NCI-H748 treated with DMSO at 0.1 percent for 48 hours (cell line): ENCODE measurements around the gene F5.
A peak's percentile ranks its signal among the peaks of the same experiment; 100 is the strongest.
"Not testable (repeated sequence)": the region's sequence is repeated elsewhere in the genome, so short reads cannot be mapped to it uniquely, and the experiment has no call there.

Experiments
- DNase-seq: peaks from one replicate; lab custom pipeline; 2025; lab: John Stamatoyannopoulos, UW

The F5 gene

DNA sequence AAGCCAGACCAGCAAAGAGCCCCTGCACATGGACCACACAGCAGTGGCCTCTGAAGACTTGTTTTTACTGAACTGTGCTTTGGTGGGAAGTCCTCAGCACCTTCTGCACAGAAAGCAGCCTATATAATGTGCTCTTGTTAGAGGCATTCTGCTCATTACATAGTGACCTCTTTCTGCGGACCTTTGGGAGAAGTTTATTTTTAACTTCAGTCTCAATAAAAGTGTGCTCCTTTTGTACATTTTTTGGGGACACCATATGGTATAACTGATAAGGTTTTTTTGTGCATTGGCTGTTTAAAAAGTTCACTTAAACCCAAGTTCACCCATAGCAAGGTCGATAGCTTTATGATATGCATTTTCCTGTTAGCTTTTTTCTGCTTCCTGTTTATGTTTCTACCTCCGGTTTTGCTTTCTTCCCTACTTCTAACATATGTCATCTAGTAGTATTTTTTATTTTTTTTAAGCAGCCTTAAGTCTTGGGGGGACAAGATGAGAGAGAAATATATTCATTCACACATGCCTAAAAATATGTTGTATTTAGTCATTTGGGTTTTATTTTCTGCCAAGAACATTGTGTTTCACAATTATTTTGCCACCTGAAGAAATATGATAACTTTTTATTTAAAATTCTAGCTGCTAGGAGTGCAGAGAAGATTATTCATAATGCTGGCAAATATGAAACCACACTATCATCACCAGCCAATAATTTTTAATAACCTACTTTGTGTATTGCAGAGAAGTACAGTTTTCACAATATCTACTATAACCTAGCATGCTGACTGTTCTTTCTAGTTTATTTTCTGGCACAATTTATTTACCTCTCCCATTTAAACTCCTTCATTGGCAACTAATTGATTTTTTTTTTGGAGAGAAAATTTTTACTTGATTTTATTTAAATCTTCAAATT lies 77.6 kb downstream of the F5 start:
- DNase-seq: no peak

- no peak for DNase-seq
Observed at GRCh38 chr1:169507413-169507812, 78.9 kb downstream of the F5 start.

DNA sequence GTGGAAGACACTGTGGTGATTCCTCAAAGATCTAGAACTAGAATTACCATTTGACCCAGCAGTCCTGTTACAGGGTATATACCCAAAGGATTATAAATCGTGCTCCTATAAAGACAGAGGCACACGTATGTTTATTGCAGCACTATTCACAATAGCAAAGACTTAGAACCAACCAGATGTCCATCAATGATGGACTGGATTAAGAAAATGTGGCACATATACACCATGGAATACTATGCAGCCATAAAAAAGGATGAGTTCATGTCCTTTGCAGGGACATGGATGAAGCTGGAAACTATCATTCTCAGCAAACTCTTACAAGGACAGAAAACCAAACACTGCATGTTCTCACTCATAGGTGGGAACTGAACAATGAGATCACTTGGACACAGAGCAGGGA lies 82.7 kb downstream of the F5 start:
- not testable (repeated sequence) for DNase-seq

DNA sequence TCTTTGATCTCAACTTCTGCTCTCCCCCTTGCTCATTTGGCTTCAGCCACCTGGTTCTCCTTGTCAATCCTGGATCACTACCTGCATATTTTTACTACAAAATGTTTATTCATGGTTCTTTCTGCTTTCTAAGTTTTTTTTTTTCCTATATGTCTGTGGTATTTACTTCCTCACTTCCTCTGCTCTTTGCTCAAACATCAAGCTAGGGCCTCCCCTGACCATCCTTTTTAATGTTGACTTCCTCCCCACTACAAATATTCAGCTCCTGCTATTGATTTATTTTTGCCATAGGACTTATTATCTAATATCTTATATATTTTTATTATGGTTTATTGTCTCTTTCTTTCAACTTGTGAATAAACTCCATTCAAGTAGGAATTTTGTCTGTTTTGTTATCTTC lies 86.5 kb downstream of the F5 start:
- DNase-seq: no peak

- no peak for DNase-seq
Observed at GRCh38 chr1:169497317-169497716, 89.0 kb downstream of the F5 start.

- DNase-seq: no peak
Observed at GRCh38 chr1:169495916-169496315, 90.4 kb downstream of the F5 start.

DNA sequence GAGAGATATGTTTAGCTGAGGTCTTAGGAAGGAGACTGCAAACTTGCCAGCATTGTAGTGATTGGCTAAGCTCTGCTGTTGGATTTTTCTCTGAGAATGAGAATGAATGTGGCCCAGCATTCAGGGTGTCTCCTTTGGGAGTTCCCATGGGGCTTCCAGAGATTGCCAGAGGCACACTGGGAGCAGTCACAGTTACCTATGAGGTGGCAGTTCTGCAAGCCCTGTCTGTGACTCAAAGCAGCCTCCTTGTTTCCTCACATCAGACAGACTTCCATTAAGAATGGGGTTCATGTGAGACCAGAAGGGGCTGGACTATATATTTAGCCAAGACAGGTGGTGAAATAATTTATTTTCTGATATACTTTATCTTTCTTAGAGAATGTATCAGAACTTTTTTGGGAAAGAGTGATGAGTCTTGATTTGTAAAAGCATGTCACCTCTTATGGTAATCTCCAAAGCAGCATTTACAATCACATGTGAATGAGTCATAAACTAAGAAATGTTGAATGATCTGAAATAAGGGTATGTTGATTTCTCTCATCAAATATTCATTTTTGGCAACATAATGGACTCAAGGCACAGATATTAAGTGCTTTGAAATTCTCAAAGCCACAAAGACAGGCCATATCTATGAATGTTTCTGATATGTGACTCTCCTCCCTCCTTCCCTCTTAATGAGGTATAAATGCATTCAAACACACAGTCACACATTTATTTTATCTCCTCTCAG lies 91.1 kb downstream of the F5 start:
- no peak for DNase-seq

- DNase-seq: no peak
Observed at GRCh38 chr1:169494343-169494742, 91.9 kb downstream of the F5 start.

- no peak for DNase-seq
Observed at GRCh38 chr1:169493251-169493650, 93.0 kb downstream of the F5 start.

GRCh38 chr1:169491845-169492281 lies 94.4 kb downstream of the F5 start:
- DNase-seq: no peak

- DNase-seq: no peak
Observed at GRCh38 chr1:169488157-169488556, 98.1 kb downstream of the F5 start.

GRCh38 chr1:169487561-169487960 lies 98.7 kb downstream of the F5 start:
- DNase-seq: no peak

- DNase-seq: no peak
Observed at GRCh38 chr1:169487133-169487532, 99.1 kb downstream of the F5 start.

DNA sequence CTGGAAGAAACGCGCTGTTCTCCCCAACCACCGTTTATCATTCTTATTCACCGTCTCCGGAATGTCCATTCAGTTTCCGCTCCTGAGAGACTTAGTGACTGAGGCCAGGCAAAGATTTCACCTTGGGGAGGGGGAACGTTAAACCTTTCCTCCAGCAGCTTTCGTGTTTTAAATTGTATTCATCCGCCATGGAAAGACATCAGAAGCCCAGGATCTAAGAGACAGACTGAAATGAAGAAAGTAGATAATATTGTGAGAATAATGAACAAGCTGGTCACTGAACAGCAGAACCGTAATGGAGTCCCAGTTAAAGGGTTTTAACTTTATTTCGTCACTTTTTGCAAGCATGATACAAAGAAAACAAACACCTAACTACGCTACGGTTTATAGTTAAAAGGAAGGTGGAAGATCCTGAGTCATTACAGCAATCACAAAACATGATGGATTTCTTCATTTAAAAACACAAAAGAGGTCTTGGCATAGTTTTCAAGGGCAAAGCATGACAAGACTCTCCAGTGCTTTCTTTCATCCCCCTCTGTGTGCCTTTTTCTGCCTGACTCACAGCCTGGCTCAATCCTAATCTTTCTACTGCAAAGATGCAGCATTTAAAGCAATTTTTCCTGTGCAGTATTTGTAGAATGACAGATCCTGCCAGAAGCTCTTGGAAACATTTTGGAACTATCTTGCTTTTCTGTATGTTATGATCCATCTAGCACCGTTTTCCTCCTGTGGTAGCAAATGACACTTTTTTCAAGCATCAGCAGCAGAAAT lies 99.8 kb downstream of the F5 start:
- DNase-seq: no peak

DNA sequence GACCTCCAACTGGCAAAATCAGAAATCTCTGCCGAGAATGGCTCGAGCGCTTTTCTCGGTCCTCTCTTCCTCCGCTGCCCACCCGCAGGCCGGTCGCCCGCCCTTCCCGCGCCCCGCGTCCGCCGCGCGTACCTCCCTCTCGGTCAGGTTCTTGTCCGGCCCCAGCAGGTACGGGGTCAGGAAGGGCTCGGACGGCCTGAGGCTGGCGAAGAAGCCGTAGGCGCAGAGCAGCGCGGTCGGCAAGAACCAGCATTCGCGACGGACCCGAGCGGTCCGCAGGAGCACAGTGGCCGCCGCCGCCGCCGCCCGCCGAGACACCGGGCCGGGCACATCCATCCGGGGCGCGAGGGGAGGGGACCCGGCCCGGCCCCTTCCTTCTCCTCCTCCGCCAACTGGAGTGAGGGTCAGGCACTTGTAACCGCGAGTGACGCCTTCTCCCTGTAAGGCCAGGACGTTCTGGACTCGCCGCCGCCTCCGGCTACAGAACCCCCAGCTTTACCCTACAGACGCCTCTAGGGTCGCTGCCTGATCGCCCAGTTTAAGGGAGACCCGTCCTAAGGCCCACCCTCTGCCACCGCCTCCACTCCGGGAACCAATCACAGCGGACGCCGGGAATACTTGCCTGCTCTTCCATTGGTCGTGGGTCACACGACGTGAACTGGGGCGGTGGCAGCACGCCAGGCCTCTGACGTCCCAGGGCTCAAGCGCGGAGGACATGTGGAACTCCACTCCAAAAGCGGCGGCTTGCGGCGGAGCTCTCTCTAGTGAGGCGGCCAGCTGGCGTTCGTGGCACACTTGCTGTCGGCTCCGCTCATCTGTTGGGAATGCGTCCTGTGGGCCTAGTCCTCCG lies 100.6 kb downstream of the F5 start, which contains the start of gene SLC19A2:
TSS of gene SLC19A2 (minus strand) at position 514 of the 850 bp plus-strand sequence. CDS start at position 336, 178 bp downstream.
- DNase-seq: peak; percentile 91

DNA sequence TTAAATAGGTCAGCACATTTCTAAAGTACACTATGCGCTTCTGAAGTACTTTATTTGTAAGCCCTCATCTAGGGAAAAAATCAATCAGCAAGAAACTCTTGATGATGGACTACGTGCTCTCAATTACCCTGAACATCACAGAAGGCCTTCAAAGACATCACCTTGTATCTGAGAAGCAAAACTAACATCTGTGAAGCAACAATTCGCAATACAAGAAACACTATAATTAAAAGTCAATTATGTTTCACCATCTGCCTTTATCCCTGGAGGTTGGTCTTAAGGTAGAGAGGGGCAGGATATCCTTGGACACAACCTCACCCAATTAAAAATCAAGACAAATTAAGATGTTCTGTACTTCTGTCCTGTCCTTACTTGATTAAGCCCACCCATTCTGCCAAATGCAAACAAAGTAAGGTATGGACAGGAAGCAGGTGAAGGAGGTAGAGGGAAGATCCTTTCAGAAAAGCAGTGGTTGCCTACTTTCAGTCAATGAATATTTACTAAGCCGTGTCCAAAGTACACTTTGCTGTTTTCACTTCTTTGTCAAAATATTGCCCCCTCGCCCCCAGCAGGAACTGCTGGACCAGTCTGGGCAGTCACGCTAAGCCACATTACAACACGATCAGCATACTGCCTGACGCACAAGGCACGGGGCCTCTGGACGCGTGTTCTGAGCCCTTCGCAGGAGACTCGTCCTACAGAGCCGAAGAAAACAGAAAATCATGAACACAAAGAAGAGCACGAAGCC lies 101.4 kb downstream of the F5 start:
- DNase-seq: peak; percentile 49

DNA sequence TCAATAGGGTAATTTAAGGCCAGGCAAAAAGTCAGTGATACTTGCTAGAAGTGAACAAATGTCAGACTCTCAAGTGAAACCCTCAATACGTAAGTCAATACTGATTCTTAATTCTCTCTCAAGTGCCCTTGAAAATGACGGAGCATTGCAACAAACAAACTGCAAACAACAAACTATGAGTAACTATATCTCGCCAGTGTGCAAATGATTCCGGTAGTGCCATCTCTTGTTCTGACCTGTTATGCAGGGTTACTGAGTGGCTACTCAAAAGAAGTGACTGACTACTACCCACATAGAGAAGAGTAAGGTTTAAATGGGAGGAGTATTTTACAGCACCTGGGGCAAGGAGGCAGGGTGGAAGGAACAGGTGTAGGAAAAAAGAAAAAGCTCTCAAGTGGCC lies 102.2 kb downstream of the F5 start:
- DNase-seq: no peak

DNA sequence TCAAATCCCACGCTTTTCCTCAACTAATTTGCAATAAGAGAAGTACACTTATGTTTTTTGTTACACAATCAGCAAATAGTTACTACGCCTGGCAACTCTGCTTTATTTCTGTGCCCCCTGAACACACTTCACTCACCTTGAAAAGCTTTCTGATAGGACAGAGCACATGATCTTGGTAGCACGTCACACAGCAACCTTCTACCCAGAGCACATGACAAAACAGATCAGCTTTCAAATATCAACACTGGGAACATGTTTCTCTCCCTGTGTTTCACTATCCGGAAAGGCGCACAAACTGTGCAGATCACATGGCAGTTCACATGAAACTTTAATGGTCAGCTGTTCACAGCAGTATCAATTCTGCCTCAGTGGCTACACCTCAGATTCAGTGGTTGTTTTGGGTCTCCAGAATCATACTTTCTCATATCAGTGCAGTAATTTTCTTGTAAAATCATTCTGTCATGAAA lies 102.7 kb downstream of the F5 start:
- peak; percentile 4 for DNase-seq

DNA sequence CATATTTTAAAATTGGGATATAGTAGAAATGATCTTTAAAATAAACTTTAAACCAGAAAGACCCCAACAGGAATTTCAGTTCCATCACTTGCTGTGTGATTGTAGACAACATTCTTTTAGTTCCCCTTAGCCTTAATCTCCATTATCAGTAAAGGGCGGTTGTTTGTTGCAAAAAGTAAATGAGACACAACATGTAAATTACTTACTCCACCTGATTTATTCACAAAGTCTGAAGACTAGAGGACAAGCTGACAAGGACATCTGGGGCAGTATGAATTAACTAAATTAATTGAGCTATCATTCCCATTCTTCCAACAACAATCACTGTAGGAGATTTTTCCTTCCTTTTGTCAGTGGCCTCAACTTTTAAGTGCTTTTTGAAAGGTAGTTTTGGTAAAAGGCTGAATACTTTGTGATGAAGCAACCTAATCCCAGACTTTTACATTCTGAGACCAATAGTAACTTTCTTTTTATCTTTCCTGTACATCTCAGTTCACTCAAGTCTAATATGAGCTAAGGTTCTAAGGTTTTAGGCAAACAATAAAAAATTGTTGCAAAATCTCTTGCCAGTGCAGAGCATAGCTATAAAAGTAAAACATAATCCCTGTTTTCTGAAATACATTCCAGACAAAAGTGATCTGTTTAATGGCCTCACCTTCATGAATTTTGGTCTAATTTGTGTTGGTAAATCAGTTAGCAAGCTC lies 106.8 kb downstream of the F5 start:
- DNase-seq: no peak
